ENCODE results near the gene SNRNP27. TPM values are rescaled to one million over a fixed set of nuclear protein-coding genes. Genes with fewer than 3 reads are reported as not detected.

Gene SNRNP27
- polyA plus RNA-seq, 1 experiment, result 14.3 TPM

- ChIA-PET CTCF (interaction anchor here (0.7 to 1.1 kb wide), 2 partner anchors 13 kb away, joined by 3 read pairs; no protein-coding TSS in a partner anchor), POLR2A (no interaction called here)
- no peak for DNase-seq (ENCODE audit: low read depth)
- H3K27me3 ChIP-seq (ENCODE audit: control insufficient read depth, insufficient read depth, low read length), result no peaks in the 10 kb centered on the region
- H3K36me3 ChIP-seq (ENCODE audit: control insufficient read depth, insufficient read depth, low read length), result peaks cover 13% of the 10 kb centered on the region
- no peak for TF ChIP-seq CTCF (IDR thresholded peaks at IDR 0.05; ENCODE audit: insufficient read depth, low read depth, low read length)
- H3K4me3 ChIP-seq (ENCODE audit: low read depth, low read length), result no peak overlapping the region
Observed at GRCh38 chr2:69932596-69932922, 38.8 kb downstream of the SNRNP27 start.

- no peak for TF ChIP-seq CTCF (IDR thresholded peaks at IDR 0.05; ENCODE audit: insufficient read depth, low read depth, low read length)
- H3K4me3 ChIP-seq (ENCODE audit: low read depth, low read length), result no peak overlapping the region
- DNase-seq (ENCODE audit: low read depth), result no peak
- ChIA-PET POLR2A (interaction anchor here (1.2 kb wide), 1 partner anchor 19 kb away, joined by 4 read pairs; the partner anchor contains the start of gene MXD1), CTCF (interaction anchor here (0.6 to 2.2 kb wide), 7 partner anchors 9 to 138 kb away, joined by 3 to 7 read pairs (median 3); no protein-coding TSS in a partner anchor)
- peaks cover 17% of the 10 kb centered on the region for H3K36me3 ChIP-seq (ENCODE audit: control insufficient read depth, insufficient read depth, low read length)
- H3K27me3 ChIP-seq (ENCODE audit: control insufficient read depth, insufficient read depth, low read length), result no peaks in the 10 kb centered on the region
Observed at GRCh38 chr2:69933254-69933828, 39.6 kb downstream of the SNRNP27 start.

- CTCF ChIA-PET, result interaction anchor here (0.6 to 2.2 kb wide), 6 partner anchors 9 to 137 kb away, joined by 3 to 7 read pairs (median 3); no protein-coding TSS in a partner anchor
- POLR2A ChIA-PET, result interaction anchor here (1.2 kb wide), 1 partner anchor 20 kb away, joined by 4 read pairs; the partner anchor contains the start of gene MXD1
- H3K27me3 ChIP-seq (ENCODE audit: control insufficient read depth, insufficient read depth, low read length), result no peaks in the 10 kb centered on the region
- no peak overlapping the region for H3K4me3 ChIP-seq (ENCODE audit: low read depth, low read length)
- peak; percentile 53 for DNase-seq (ENCODE audit: low read depth)
- no peak for TF ChIP-seq CTCF (IDR thresholded peaks at IDR 0.05; ENCODE audit: insufficient read depth, low read depth, low read length)
- peaks cover 19% of the 10 kb centered on the region for H3K36me3 ChIP-seq (ENCODE audit: control insufficient read depth, insufficient read depth, low read length)
Observed at GRCh38 chr2:69933839-69934613, 40.3 kb downstream of the SNRNP27 start.

- DNase-seq (ENCODE audit: low read depth), result no peak
- Histone ChIP-seq H3K36me3 (ENCODE audit: control insufficient read depth, insufficient read depth, low read length) (peaks cover 19% of the 10 kb centered on the region), H3K27me3 (ENCODE audit: control insufficient read depth, insufficient read depth, low read length) (no peaks in the 10 kb centered on the region), H3K4me3 (ENCODE audit: low read depth, low read length) (no peak overlapping the region)
- ChIA-PET CTCF (interaction anchor here (0.6 to 2.2 kb wide), 3 partner anchors 10 to 136 kb away, joined by 3 to 7 read pairs (median 4); no protein-coding TSS in a partner anchor), POLR2A (interaction anchor here (1.2 kb wide), 1 partner anchor 20 kb away, joined by 4 read pairs; the partner anchor contains the start of gene MXD1)
- TF ChIP-seq CTCF (IDR thresholded peaks at IDR 0.05; ENCODE audit: insufficient read depth, low read depth, low read length), result no peak
Observed at GRCh38 chr2:69934614-69934908, 40.8 kb downstream of the SNRNP27 start.

GRCh38 chr2:69935011-69935410 is 41.3 kb downstream of the SNRNP27 start:
- H3K27me3 ChIP-seq (ENCODE audit: control insufficient read depth, insufficient read depth, low read length), result no peaks in the 10 kb centered on the region
- POLR2A ChIA-PET, result no interaction called here
- no peak overlapping the region for H3K4me3 ChIP-seq (ENCODE audit: low read depth, low read length)
- TF ChIP-seq CTCF (IDR thresholded peaks at IDR 0.05; ENCODE audit: insufficient read depth, low read depth, low read length), result no peak
- DNase-seq (ENCODE audit: low read depth), result no peak
- peaks cover 21% of the 10 kb centered on the region for H3K36me3 ChIP-seq (ENCODE audit: control insufficient read depth, insufficient read depth, low read length)
- CTCF ChIA-PET, result interaction anchor here (0.6 to 2.2 kb wide), 3 partner anchors 10 to 21 kb away, joined by 3 to 7 read pairs (median 4); no protein-coding TSS in a partner anchor

Data from BJ (cell line).